GM12878 (cell line): ENCODE data around the gene B3GALT5. TPM values are rescaled to one million over a fixed set of nuclear protein-coding genes. Genes with fewer than 3 reads are reported as not detected.

ENCODE experiments used
- ATAC-seq: fragments of 200-7000 bp; cut with Tn5 transposase; 3 replicates; pipeline ENCODE4 v1.9.1; 2020; ENCODE audit warnings: mild to moderate bottlenecking, moderate library complexity
- BruUV-seq: library from RNA; stranded (reverse); fragments of 400-500 nt; replicated peaks from 2 replicates; lab custom pipeline; 2021; lab: Mats Ljungman, UMichigan
- CTCF ChIA-PET: fragments of 300-600 bp; sonication (Branson Sonifier 250); formaldehyde crosslinking; extraction: SDS; loops from one replicate; lab custom pipeline; 2021; ENCODE audit warnings: inconsistent platforms; lab: Yijun Ruan, JAX
- POLR2A ChIA-PET: fragments of 350-600 bp; formaldehyde crosslinking; extraction: SDS; loops from one replicate; lab custom pipeline; 2021; ENCODE audit warnings: inconsistent platforms; lab: Charles Lee
- RAD21 ChIA-PET: fragments of 300-600 bp; sonication (Branson Sonifier 250); formaldehyde crosslinking; loops from one replicate; lab custom pipeline; 2023; ENCODE audit warnings: antibody characterized with exemption; ENCODE audit not compliant: unreplicated experiment; lab: Charles Lee
- SMC1A ChIA-PET: fragments of 300-600 bp; sonication (Branson Sonifier 250); formaldehyde crosslinking; loops from one replicate; lab custom pipeline; 2023; ENCODE audit not compliant: unreplicated experiment, uncharacterized antibody; lab: Charles Lee
- DNase-seq: peaks from one replicate; pipeline ENCODE4 v3.0.0-alpha.2; 2011; ENCODE audit warnings: low read depth, low spot score
- FAIRE-seq: peaks from 3 replicates; lab custom pipeline; 2011; peaks lifted over from hg19 to GRCh38; lab: Jason Lieb, UNC
- H2AFZ ChIP-seq: 2 replicates; pipeline ENCODE4 v1.6.0; 2011; ENCODE audit warnings: low read depth, low read length, control low read depth; ENCODE audit not compliant: control insufficient read depth
- H3K27ac ChIP-seq: 2 replicates; pipeline ENCODE4 v1.5.1; 2011; ENCODE audit warnings: control low read depth; ENCODE audit not compliant: control insufficient read depth, insufficient read depth
- H3K27me3 ChIP-seq, 2 experiments: replicated peaks in 1 of 2; 2 replicates each; pipeline versions ENCODE4 v1.6.0 to v1.6.1; 2011; ENCODE audit warnings: low read length in 1 of 2; ENCODE audit not compliant: control insufficient read depth in 2 of 2, insufficient read depth in 2 of 2
- H3K36me3 ChIP-seq, 2 experiments: 2 replicates each; pipeline ENCODE4 v1.5.1; 2011; ENCODE audit warnings: low read length in 1 of 2; ENCODE audit not compliant: control insufficient read depth in 2 of 2, insufficient read depth in 2 of 2
- H3K4me1 ChIP-seq: 2 replicates; pipeline ENCODE4 v1.6.1; 2011; ENCODE audit warnings: mild to moderate bottlenecking, low read length, moderate library complexity, mixed read lengths; ENCODE audit not compliant: control insufficient read depth, insufficient read depth
- H3K4me2 ChIP-seq: 2 replicates; pipeline ENCODE4 v1.6.0; 2011; ENCODE audit warnings: control low read depth; ENCODE audit not compliant: control insufficient read depth, insufficient read depth
- H3K4me3 ChIP-seq: fragments of 200-600 bp; sonication (generic); 2 replicates; pipeline ENCODE4 v1.5.1; 2016
- H3K79me2 ChIP-seq: 2 replicates; pipeline ENCODE4 v1.6.0; 2011; ENCODE audit warnings: low read length; ENCODE audit not compliant: control insufficient read depth, insufficient read depth
- H3K9ac ChIP-seq: 2 replicates; pipeline ENCODE4 v1.8.0; 2011; ENCODE audit warnings: low read length, control low read depth, mixed read lengths; ENCODE audit not compliant: control insufficient read depth, insufficient read depth
- H3K9me3 ChIP-seq: replicated peaks from 3 replicates; pipeline ENCODE4 v1.5.1; 2011; ENCODE audit warnings: mild to moderate bottlenecking, low read length; ENCODE audit not compliant: control insufficient read depth, insufficient read depth
- H4K20me1 ChIP-seq: 2 replicates; pipeline ENCODE4 v1.6.0; 2011; ENCODE audit not compliant: control insufficient read depth, insufficient read depth
- BCL11A ChIP-seq: IDR thresholded peaks from 2 replicates; pipeline ENCODE4 v1.6.1; 2011; ENCODE audit warnings: low read depth, low read length
- EED ChIP-seq: sonication (generic); IDR thresholded peaks from 2 replicates; pipeline ENCODE4 v1.6.1; 2016; ENCODE audit warnings: antibody characterized with exemption, low read depth
- KLF5 ChIP-seq: fragments of 450-650 bp; IDR thresholded peaks from 2 replicates; pipeline ENCODE4 v1.6.1; 2014; ENCODE audit warnings: mild to moderate bottlenecking; ENCODE audit not compliant: partially characterized antibody
- LARP7 ChIP-seq: fragments of 450-650 bp; IDR thresholded peaks from 2 replicates; pipeline ENCODE4 v1.6.1; 2017; ENCODE audit warnings: mild to moderate bottlenecking
- POU2F2 ChIP-seq: IDR thresholded peaks from 3 replicates; pipeline ENCODE4 v1.6.1; 2011; ENCODE audit warnings: low read depth, mild to moderate bottlenecking, low read length, borderline replicate concordance
- SREBF1 ChIP-seq: IDR thresholded peaks from 2 replicates; pipeline ENCODE4 v1.6.1; 2012; ENCODE audit warnings: mild to moderate bottlenecking, low read length
- TCF7 ChIP-seq: IDR thresholded peaks from 2 replicates; pipeline ENCODE4 v1.6.1; 2014; ENCODE audit warnings: antibody characterized with exemption, borderline replicate concordance
- YY1 ChIP-seq: IDR thresholded peaks from 2 replicates; pipeline ENCODE4 v1.6.1; 2011; ENCODE audit warnings: low read depth, mild to moderate bottlenecking, low read length
- ZNF622 ChIP-seq: fragments of 450-650 bp; IDR thresholded peaks from 2 replicates; pipeline ENCODE4 v1.6.1; 2017; ENCODE audit warnings: mild to moderate bottlenecking, inconsistent platforms
- WGBS: methylation state at CpG from one replicate; pipeline ENCODE4 v1.1.6; 2016; ENCODE audit warnings: low lambda C conversion rate; ENCODE audit not compliant: insufficient replicate concordance, insufficient coverage; ENCODE audit errors: missing lambda C conversion rate; 5-methylcytosine and 5-hydroxymethylcytosine counted together
- in situ Hi-C: fragments of 300-500 bp; cut with MboI; formaldehyde crosslinking; loops from 9 replicates; pipeline ENCODE4 v1.14.3; 2018; ENCODE audit warnings: mixed read lengths
- intact Hi-C: fragments of 100-400 bp; cut with micrococcal nuclease; formaldehyde crosslinking; loops from one replicate; pipeline ENCODE4 v1.14.2; 2022; ENCODE audit not compliant: unreplicated experiment
- polyA plus RNA-seq, 11 experiments: library from polyadenylated mRNA; depleted of rRNA in 4 of 11; unstranded in 6 of 11; stranded (reverse) in 5 of 11; fragments of >200 nt; fragmentation: Nextera tagmentation in 4 of 11; fragmentation: Illumina TruSeq in 1 of 11; extraction: Ambion mirVana in 4 of 11; extraction: Trizol in 1 of 11; gene quantifications; 1 replicate in 1 of 11; 2 replicates in 10 of 11; pipeline versions ENCODE4 v1.2.1 to v1.2.3, GENCODE V29; 2011 to 2016; ENCODE audit warnings: inconsistent platforms in 2 of 11, missing spikeins in 2 of 11, low read depth in 1 of 11
- total RNA-seq, 4 experiments: library from RNA; depleted of rRNA in 3 of 4; stranded (reverse); fragments of >200 nt in 3 of 4; fragmentation: Illumina TruSeq in 1 of 4; extraction: Trizol in 1 of 4; gene quantifications; 2 replicates each; pipeline versions ENCODE4 v1.2.1 to v1.2.3, GENCODE V29; 2013 to 2021
- TF ChIP-seq, protein P1 (sequence below): fragments of 450-650 bp; formaldehyde crosslinking; IDR thresholded peaks from 2 replicates; pipeline ENCODE4 v1.5.0; 2022; ENCODE audit warnings: mild to moderate bottlenecking, missing genetic modification characterization
- TF ChIP-seq, protein P2 (sequence below): IDR thresholded peaks from 2 replicates; pipeline ENCODE4 v1.6.1; 2011; ENCODE audit warnings: mild to moderate bottlenecking, low read depth, low read length, moderate library complexity; ENCODE audit not compliant: insufficient replicate concordance

The B3GALT5 gene
- total and polyA plus RNA-seq, 10 of the 15 experiments (the other 5 are each of a cell fraction or from before 2014, with no cell fraction given): 0.03 to 0.04 TPM; not detected in 8

DNA sequence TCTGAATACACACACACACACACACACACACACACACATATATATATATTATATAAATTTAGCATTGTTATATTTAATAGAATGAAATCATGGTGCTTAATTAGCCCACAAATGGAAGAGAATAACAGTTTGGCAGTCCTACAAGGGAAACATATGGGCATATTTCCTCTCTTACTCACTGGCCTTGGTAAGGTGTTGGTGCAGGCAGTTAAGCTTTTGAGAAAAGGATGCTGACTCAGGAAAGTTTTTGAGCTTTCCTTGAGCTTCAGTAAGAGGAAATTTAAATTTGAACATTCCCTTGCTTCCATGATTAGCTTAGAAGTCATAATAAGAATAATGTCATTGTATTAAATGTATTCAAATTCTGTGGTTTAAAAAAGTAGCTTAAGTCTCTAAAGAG, 37.0 kb upstream of the B3GALT5 start:
- ATAC-seq (no peak), FAIRE-seq (no peak)
- Histone ChIP-seq H3K36me3 (no peaks in the 10 kb centered on the region), H3K79me2 (no peaks in the 10 kb centered on the region), H3K27ac (no peak overlapping the region), H3K4me1 (no peaks in the 10 kb centered on the region), H3K4me3 (no peak overlapping the region), H2AFZ (no peak overlapping the region)
- intact Hi-C loops: no loop called here
- SMC1A ChIA-PET: no interaction called here
- BruUV-seq: no TSS peak
- TF ChIP-seq YY1: no peak
- TF ChIP-seq, all 136 proteins: peak for 0
- Histone ChIP-seq H3K27me3 (no peaks in the 10 kb centered on the region), H3K4me2 (no peak overlapping the region), H3K9me3 (no peaks in the 10 kb centered on the region), H4K20me1 (no peaks in the 10 kb centered on the region), H3K9ac (no peak overlapping the region)
- in situ Hi-C loops: no loop called here
- no peak for DNase-seq
- ChIA-PET RAD21 (no interaction called here), POLR2A (no interaction called here), CTCF (no interaction called here)

DNA sequence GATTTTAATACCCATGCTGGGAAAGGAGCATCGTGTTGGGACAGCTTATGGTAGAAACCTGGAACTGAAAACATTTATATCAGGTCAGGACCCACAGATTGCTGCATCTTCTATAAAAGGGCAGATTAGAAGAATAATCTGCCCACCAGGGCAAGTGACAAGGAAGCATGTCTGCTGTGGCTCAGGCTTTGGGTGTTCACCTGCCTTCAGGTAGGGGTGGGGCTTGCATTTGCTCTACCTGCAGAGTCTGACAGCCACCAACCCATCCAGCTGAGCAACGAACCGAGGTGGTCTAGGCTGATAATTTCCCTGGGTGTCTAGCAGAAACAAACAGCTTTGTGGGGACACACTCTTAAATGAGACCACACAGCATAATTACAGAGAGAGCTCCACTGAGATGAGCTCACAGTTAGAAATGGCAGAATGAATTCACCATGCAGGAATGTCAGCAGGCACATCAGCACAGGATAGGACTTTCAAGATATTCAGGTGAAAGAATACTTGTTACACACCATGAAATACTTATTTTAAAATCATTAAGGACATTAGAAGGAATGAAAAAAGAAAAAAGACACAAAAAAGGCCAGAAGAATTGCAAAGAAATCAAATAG, 36.1 kb upstream of the B3GALT5 start:
- CTCF ChIA-PET: no interaction called here
- no peak overlapping the region for H3K4me2 ChIP-seq
- no peaks in the 10 kb centered on the region for H4K20me1 ChIP-seq
- no peak for DNase-seq
- intact Hi-C loops (no loop called here), in situ Hi-C loops (no loop called here)
- no peaks in the 10 kb centered on the region for H3K4me1 ChIP-seq
- no peak overlapping the region for H3K4me3 ChIP-seq
- no peaks in the 10 kb centered on the region for H3K36me3 ChIP-seq
- no peaks in the 10 kb centered on the region for H3K79me2 ChIP-seq
- SMC1A ChIA-PET: no interaction called here
- no peaks in the 10 kb centered on the region for H3K9me3 ChIP-seq
- H3K27me3 ChIP-seq: no peaks in the 10 kb centered on the region
- H3K27ac ChIP-seq: no peak overlapping the region
- no TSS peak for BruUV-seq
- H2AFZ ChIP-seq: no peak overlapping the region
- WGBS: 11% methylated on average over 3 of the region's 3 CpGs
- POLR2A ChIA-PET: no interaction called here
- no peak overlapping the region for H3K9ac ChIP-seq
- ATAC-seq: no peak
- no peak for FAIRE-seq
- RAD21 ChIA-PET: no interaction called here
- TF ChIP-seq LARP7 (no peak), TCF7 (no peak), EED (no peak), SREBF1 (no peak), KLF5 (no peak), BCL11A (no peak), POU2F2 (no peak), ZNF622 (no peak)
- TF ChIP-seq, protein P1, sequence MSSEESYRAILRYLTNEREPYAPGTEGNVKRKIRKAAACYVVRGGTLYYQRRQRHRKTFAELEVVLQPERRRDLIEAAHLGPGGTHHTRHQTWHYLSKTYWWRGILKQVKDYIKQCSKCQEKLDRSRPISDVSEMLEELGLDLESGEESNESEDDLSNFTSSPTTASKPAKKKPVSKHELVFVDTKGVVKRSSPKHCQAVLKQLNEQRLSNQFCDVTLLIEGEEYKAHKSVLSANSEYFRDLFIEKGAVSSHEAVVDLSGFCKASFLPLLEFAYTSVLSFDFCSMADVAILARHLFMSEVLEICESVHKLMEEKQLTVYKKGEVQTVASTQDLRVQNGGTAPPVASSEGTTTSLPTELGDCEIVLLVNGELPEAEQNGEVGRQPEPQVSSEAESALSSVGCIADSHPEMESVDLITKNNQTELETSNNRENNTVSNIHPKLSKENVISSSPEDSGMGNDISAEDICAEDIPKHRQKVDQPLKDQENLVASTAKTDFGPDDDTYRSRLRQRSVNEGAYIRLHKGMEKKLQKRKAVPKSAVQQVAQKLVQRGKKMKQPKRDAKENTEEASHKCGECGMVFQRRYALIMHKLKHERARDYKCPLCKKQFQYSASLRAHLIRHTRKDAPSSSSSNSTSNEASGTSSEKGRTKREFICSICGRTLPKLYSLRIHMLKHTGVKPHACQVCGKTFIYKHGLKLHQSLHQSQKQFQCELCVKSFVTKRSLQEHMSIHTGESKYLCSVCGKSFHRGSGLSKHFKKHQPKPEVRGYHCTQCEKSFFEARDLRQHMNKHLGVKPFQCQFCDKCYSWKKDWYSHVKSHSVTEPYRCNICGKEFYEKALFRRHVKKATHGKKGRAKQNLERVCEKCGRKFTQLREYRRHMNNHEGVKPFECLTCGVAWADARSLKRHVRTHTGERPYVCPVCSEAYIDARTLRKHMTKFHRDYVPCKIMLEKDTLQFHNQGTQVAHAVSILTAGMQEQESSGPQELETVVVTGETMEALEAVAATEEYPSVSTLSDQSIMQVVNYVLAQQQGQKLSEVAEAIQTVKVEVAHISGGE: no peak
- TF ChIP-seq, protein P2, sequence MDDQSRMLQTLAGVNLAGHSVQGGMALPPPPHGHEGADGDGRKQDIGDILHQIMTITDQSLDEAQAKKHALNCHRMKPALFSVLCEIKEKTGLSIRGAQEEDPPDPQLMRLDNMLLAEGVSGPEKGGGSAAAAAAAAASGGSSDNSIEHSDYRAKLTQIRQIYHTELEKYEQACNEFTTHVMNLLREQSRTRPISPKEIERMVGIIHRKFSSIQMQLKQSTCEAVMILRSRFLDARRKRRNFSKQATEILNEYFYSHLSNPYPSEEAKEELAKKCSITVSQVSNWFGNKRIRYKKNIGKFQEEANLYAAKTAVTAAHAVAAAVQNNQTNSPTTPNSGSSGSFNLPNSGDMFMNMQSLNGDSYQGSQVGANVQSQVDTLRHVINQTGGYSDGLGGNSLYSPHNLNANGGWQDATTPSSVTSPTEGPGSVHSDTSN: no peak
